ENCODE results near the gene PLEKHS1.
"Not testable (repeated sequence)": the region's sequence is repeated elsewhere in the genome, so short reads cannot be mapped to it uniquely, and the experiment has no call there.

PLEKHS1 gene

GRCh38 chr10:113822174-113822573 is 70.7 kb downstream of the PLEKHS1 start:
- Histone ChIP-seq H3K4me3 (ENCODE audit: low read length in 2 of 2) (no peak overlapping the region), H3K27ac (replicated peaks; ENCODE audit: low read length) (no peak overlapping the region), H3K4me2 (ENCODE audit: insufficient read depth, low read length, poor library complexity, severe bottlenecking) (no peak overlapping the region), H2AFZ (ENCODE audit: low read length) (no peak overlapping the region), H3K36me3 (replicated peaks in 1 of 2; ENCODE audit: control insufficient read depth in 2 of 2, insufficient read depth in 2 of 2, low read length in 2 of 2) (no peaks in the 10 kb centered on the region), H2BK15ac (ENCODE audit: low read length) (no peak overlapping the region), H3K9ac (ENCODE audit: low read depth, low read length, poor library complexity) (no peak overlapping the region), H3K27me3 (ENCODE audit: control insufficient read depth in 3 of 3, insufficient read depth in 3 of 3, low read depth in 1 of 3, low read length in 3 of 3) (peaks cover 0 to 2% (median 0%) of the 10 kb centered on the region in 3 experiments), H3K23ac (ENCODE audit: low read depth, low read length, poor library complexity) (no peak overlapping the region), H4K8ac (ENCODE audit: low read depth, low read length) (no peak overlapping the region), H3K4ac (ENCODE audit: low read length) (no peak overlapping the region), H3K14ac (ENCODE audit: low read length) (no peak overlapping the region), H2AK5ac (ENCODE audit: low read depth, low read length) (no peak overlapping the region), H3K9me3 (replicated peaks in 1 of 2; ENCODE audit: control insufficient read depth in 2 of 2, insufficient read depth in 1 of 2, low read depth in 1 of 2, low read length in 2 of 2) (no peaks in the 10 kb centered on the region), H2BK12ac (ENCODE audit: low read length) (no peak overlapping the region), H3K79me1 (ENCODE audit: low read depth, low read length) (no peaks in the 10 kb centered on the region), H3K4me1 (ENCODE audit: control insufficient read depth in 2 of 2, insufficient read depth in 1 of 2, low read depth in 1 of 2, low read length in 2 of 2) (no peaks in the 10 kb centered on the region), H4K91ac (ENCODE audit: low read depth, low read length, poor library complexity) (no peak overlapping the region), H2BK120ac (ENCODE audit: low read depth, low read length) (no peak overlapping the region), H2BK5ac (ENCODE audit: low read length) (no peak overlapping the region), H3K18ac (ENCODE audit: low read length) (no peak overlapping the region)
- WGBS, 2 donors (ENCODE audit: extremely low coverage in 2 of 2, insufficient read length in 2 of 2, insufficient replicate concordance in 1 of 2), result no CpG with 5 or more reads among the region's 7 CpGs
- DNase-seq (ENCODE audit: low spot score), result no peak

DNA sequence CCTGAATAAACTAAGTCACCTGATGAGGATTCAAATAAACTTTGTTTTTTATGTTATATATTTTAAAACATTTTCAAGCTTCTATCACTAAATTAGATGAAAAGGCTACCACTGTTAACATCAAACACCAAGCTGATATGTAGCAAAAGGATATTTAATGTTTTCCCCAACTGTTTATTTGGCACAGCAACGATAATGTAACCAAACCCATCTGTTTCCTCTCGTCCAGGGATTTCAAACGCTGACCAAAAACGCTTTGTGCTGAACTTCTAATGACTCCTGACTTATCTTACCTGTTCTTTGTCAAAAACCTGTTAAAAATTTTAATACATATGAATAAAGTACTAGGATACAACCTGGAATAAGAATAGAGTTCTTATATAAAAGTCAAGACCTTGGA is 71.9 kb downstream of the PLEKHS1 start:
- no peak overlapping the region for H2AK5ac ChIP-seq (ENCODE audit: low read depth, low read length)
- no peaks in the 10 kb centered on the region for H3K79me1 ChIP-seq (ENCODE audit: low read depth, low read length)
- WGBS, 2 donors (ENCODE audit: extremely low coverage in 2 of 2, insufficient read length in 2 of 2, insufficient replicate concordance in 1 of 2), result no CpG with 5 or more reads among the region's 4 CpGs
- no peak overlapping the region for H3K4me3 ChIP-seq (ENCODE audit: low read length in 2 of 2)
- no peak overlapping the region for H2BK120ac ChIP-seq (ENCODE audit: low read depth, low read length)
- DNase-seq (ENCODE audit: low spot score), result no peak
- H3K4me1 ChIP-seq (ENCODE audit: control insufficient read depth in 2 of 2, insufficient read depth in 1 of 2, low read depth in 1 of 2, low read length in 2 of 2), result no peaks in the 10 kb centered on the region
- no peak overlapping the region for H4K8ac ChIP-seq (ENCODE audit: low read depth, low read length)
- H3K27ac ChIP-seq (replicated peaks; ENCODE audit: low read length), result no peak overlapping the region
- H3K18ac ChIP-seq (ENCODE audit: low read length), result no peak overlapping the region
- peaks cover 0 to 3% (median 0%) of the 10 kb centered on the region in 3 experiments for H3K27me3 ChIP-seq (ENCODE audit: control insufficient read depth in 3 of 3, insufficient read depth in 3 of 3, low read depth in 1 of 3, low read length in 3 of 3)
- H3K9me3 ChIP-seq (replicated peaks in 1 of 2; ENCODE audit: control insufficient read depth in 2 of 2, insufficient read depth in 1 of 2, low read depth in 1 of 2, low read length in 2 of 2), result peaks cover 0 to 3% of the 10 kb centered on the region in 2 donors
- H3K14ac ChIP-seq (ENCODE audit: low read length), result no peak overlapping the region
- H3K9ac ChIP-seq (ENCODE audit: low read depth, low read length, poor library complexity), result no peak overlapping the region
- no peak overlapping the region for H2AFZ ChIP-seq (ENCODE audit: low read length)
- H2BK12ac ChIP-seq (ENCODE audit: low read length), result no peak overlapping the region
- no peak overlapping the region for H3K4me2 ChIP-seq (ENCODE audit: insufficient read depth, low read length, poor library complexity, severe bottlenecking)
- no peak overlapping the region for H2BK5ac ChIP-seq (ENCODE audit: low read length)
- no peak overlapping the region for H4K91ac ChIP-seq (ENCODE audit: low read depth, low read length, poor library complexity)
- no peak overlapping the region for H2BK15ac ChIP-seq (ENCODE audit: low read length)
- H3K23ac ChIP-seq (ENCODE audit: low read depth, low read length, poor library complexity), result no peak overlapping the region
- no peaks in the 10 kb centered on the region for H3K36me3 ChIP-seq (replicated peaks in 1 of 2; ENCODE audit: control insufficient read depth in 2 of 2, insufficient read depth in 2 of 2, low read length in 2 of 2)
- no peak overlapping the region for H3K4ac ChIP-seq (ENCODE audit: low read length)

GRCh38 chr10:113825791-113826190 is 74.3 kb downstream of the PLEKHS1 start:
- Histone ChIP-seq H3K27ac (replicated peaks; ENCODE audit: low read length) (no peak overlapping the region), H2AFZ (ENCODE audit: low read length) (no peak overlapping the region), H4K8ac (ENCODE audit: low read depth, low read length) (no peak overlapping the region), H3K27me3 (ENCODE audit: control insufficient read depth in 3 of 3, insufficient read depth in 3 of 3, low read depth in 1 of 3, low read length in 3 of 3) (peaks cover 0 to 3% (median 0%) of the 10 kb centered on the region in 3 experiments), H3K18ac (ENCODE audit: low read length) (no peak overlapping the region), H3K23ac (ENCODE audit: low read depth, low read length, poor library complexity) (no peak overlapping the region), H2BK120ac (ENCODE audit: low read depth, low read length) (no peak overlapping the region), H2AK5ac (ENCODE audit: low read depth, low read length) (no peak overlapping the region), H3K4me2 (ENCODE audit: insufficient read depth, low read length, poor library complexity, severe bottlenecking) (no peak overlapping the region), H3K14ac (ENCODE audit: low read length) (no peak overlapping the region), H2BK12ac (ENCODE audit: low read length) (no peak overlapping the region), H3K79me1 (ENCODE audit: low read depth, low read length) (no peaks in the 10 kb centered on the region), H3K4ac (ENCODE audit: low read length) (no peak overlapping the region), H3K9ac (ENCODE audit: low read depth, low read length, poor library complexity) (no peak overlapping the region), H2BK5ac (ENCODE audit: low read length) (no peak overlapping the region), H3K9me3 (replicated peaks in 1 of 2; ENCODE audit: control insufficient read depth in 2 of 2, insufficient read depth in 1 of 2, low read depth in 1 of 2, low read length in 2 of 2) (peaks cover 0 to 3% of the 10 kb centered on the region in 2 donors), H2BK15ac (ENCODE audit: low read length) (no peak overlapping the region), H3K36me3 (replicated peaks in 1 of 2; ENCODE audit: control insufficient read depth in 2 of 2, insufficient read depth in 2 of 2, low read length in 2 of 2) (no peaks in the 10 kb centered on the region), H4K91ac (ENCODE audit: low read depth, low read length, poor library complexity) (no peak overlapping the region), H3K4me1 (ENCODE audit: control insufficient read depth in 2 of 2, insufficient read depth in 1 of 2, low read depth in 1 of 2, low read length in 2 of 2) (no peaks in the 10 kb centered on the region), H3K4me3 (ENCODE audit: low read length in 2 of 2) (no peak overlapping the region)
- no CpG with 5 or more reads among the region's 2 CpGs for WGBS, 2 donors (ENCODE audit: extremely low coverage in 2 of 2, insufficient read length in 2 of 2, insufficient replicate concordance in 1 of 2)
- no peak for DNase-seq (ENCODE audit: low spot score)

DNA sequence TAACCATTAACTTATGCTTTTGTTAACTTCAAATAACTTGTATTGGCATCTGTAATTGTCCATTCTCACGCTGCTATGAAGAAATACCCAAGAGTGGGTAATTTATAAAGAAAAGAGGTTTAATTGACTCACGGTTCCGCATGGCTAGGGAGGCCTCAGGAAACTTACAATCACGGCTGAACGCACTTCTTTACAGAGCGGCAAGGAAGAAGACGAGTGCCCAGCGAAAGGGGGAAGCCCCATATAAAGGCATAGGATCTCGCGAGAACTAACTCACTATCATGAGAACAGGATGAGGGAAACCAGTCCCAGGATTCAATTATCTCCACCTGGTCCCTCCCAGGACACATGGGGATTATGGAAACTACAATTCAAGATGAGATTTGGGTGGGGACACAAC is 77.1 kb downstream of the PLEKHS1 start:
- not testable (repeated sequence) for H3K27me3 ChIP-seq (ENCODE audit: control insufficient read depth in 3 of 3, insufficient read depth in 3 of 3, low read depth in 1 of 3, low read length in 3 of 3); H3K18ac ChIP-seq (ENCODE audit: low read length); H2BK12ac ChIP-seq (ENCODE audit: low read length); H3K4ac ChIP-seq (ENCODE audit: low read length); H3K9ac ChIP-seq (ENCODE audit: low read depth, low read length, poor library complexity); H3K27ac ChIP-seq (replicated peaks; ENCODE audit: low read length); H2AK5ac ChIP-seq (ENCODE audit: low read depth, low read length); H3K36me3 ChIP-seq (replicated peaks in 1 of 2; ENCODE audit: control insufficient read depth in 2 of 2, insufficient read depth in 2 of 2, low read length in 2 of 2); H2BK5ac ChIP-seq (ENCODE audit: low read length); H2BK120ac ChIP-seq (ENCODE audit: low read depth, low read length); H3K4me2 ChIP-seq (ENCODE audit: insufficient read depth, low read length, poor library complexity, severe bottlenecking); H3K23ac ChIP-seq (ENCODE audit: low read depth, low read length, poor library complexity); H2BK15ac ChIP-seq (ENCODE audit: low read length); H3K14ac ChIP-seq (ENCODE audit: low read length); DNase-seq (ENCODE audit: low spot score); H3K4me3 ChIP-seq (ENCODE audit: low read length in 2 of 2); H3K9me3 ChIP-seq (replicated peaks in 1 of 2; ENCODE audit: control insufficient read depth in 2 of 2, insufficient read depth in 1 of 2, low read depth in 1 of 2, low read length in 2 of 2); H4K91ac ChIP-seq (ENCODE audit: low read depth, low read length, poor library complexity); H3K79me1 ChIP-seq (ENCODE audit: low read depth, low read length); H4K8ac ChIP-seq (ENCODE audit: low read depth, low read length); H3K4me1 ChIP-seq (ENCODE audit: control insufficient read depth in 2 of 2, insufficient read depth in 1 of 2, low read depth in 1 of 2, low read length in 2 of 2); H2AFZ ChIP-seq (ENCODE audit: low read length)
- WGBS, 2 donors (ENCODE audit: extremely low coverage in 2 of 2, insufficient read length in 2 of 2, insufficient replicate concordance in 1 of 2), result no CpG with 5 or more reads among the region's 10 CpGs
